ENCODE data around the gene ATXN1.

The ATXN1 gene

DNA sequence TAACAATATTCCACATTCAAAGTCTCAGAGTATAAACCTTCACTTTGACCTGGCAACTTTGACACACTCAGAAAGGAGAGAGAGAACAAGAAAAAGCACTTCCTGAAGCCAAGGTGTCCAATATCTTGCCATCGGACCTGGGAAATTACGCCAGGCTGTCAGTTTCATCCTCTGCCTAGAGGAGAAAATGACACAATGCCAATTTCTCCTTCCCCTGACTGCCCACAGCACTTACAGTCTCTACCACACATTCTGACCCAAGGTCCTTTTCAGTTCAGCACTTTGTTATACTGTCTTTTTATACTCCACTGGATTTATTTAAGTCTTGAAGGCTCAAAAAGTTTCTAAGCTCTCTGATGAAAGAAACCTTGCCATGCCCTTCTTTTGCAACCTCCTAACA lies 272.4 kb downstream of the ATXN1 start:
- no peak for DNase-seq

DNA sequence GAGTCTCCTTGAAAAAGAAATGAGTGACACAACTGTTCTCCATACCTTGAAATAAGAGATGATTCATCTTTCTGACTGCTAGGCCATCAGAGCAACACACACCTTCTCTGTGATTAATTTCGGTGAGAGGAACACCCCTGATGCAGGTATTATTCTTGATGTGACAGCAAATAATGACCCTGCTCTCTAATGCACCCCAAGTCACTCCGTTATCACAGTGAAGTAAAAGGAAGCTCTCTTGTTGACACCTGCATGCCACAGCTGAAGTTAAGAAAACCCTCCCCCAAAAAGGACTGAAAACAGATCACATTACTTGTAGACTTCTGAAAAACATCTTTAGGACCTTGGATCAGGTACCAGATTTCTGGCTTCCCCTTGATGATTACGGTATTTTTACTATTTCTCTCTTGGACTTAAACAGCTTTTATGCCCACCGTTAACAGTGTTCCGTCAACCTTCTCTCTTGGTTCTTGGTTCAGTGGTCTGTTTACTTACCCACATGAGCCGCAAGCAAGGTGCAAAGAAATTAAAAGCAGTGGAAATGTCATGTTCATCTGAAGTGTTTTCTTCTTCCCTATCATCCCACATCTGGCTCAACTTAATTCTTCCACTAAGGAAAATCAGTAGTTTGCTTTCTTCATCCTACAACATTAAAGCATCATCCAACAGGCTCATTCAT lies 273.1 kb downstream of the ATXN1 start:
- DNase-seq, result no peak

DNA sequence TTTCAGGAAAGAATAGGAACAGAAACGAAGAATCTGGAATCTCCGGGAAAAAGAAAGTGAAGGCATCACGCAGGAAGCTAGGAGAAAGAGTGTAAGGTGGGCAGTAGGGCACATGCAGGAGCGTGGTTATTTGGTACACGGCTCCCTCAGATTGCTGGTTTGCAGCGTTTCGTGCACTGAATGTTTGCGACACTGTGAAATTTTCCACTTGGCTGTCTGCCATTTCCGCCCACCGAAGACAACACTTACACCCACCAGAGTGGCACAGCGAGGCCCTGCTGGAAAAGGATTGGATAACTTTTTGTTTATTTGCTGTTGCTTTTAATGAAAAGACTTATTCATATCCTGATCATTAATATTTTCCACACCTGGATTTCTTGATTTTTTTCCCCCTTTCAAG lies 274.6 kb downstream of the ATXN1 start:
- DNase-seq, result no peak

DNA sequence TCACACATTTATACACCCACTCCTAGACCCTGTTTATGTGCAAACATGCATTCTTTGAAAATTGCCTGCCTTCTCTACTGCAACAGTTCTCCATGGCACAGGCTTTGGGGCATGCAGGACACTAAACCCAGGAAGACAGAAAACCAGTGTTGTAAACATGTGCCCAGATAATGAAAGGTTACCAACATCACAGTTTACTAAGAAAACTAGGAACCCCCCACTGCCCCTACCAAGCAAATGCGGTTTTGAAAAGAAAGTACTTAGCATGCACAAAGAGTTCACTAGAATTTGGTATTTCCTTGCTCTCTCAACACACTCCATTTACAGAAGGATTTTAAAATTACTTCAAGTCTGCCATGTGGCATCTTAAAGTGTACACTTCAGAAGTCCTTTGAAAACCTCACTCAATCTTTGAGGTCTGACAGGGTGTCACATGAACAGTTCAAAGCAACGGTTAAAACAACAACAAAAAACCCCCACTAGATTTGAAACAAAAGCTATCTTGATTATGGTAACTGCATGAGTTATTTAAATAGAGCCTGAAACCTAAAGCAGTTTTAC lies 277.9 kb downstream of the ATXN1 start:
- DNase-seq, result no peak

DNA sequence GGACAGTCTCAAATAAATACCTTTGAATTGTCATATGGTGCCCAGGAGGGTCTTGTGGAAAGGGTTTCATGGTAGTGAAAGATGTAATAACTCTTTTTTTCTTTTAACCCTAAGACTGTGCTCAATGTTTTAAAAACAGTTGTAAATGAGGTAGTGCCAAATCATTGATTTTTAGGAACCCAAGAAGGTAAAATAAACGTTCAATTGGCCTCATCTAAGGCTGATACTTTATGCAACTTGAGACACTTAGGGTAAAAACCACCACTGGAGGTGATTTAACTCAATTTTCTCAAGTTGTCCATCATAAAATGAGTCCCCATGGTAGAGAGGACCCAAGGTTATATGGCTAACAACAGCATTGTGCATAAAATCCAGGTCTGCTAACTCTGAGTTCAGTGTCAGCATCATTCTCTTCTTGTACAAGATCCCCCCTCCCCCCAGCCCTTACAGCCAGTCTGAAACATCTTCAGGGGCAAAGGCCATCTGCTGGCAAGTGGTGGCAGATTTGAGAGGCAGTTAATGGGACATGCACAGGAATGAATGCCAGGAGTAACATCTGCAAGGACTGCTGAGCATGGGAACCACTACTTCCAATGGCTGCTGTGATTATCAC lies 278.5 kb downstream of the ATXN1 start:
- no peak for DNase-seq

DNA sequence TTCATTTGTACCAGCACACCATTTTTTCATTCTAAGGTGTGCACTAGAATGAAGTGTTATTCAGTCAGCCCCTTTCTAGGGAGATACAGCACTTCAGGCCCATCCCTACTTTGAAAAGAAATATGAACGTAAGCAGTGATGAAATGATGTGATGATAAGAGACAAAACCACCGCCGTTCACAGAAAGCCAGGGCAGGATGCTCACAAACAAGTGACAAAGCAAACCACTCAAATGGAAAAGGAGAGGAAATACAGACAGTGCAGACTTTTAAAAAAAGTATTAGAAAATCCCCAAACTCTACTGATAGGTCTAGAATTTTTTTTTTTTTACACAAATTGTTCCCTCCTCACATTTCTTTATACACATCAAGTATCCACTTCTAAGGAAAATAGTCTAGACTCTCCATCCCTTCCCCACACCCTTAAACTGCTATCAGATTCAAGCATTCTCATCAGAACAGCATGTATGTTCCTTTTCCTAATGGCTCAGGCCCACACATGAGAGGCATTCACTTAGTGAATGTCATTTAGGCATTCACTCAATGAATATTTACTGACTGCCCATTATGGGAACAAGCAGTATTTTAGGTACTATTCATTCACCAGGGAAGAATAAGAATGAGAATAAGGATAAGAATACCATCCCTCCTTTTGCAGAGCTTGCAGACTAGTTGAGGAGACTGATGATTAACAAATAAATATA lies 279.4 kb downstream of the ATXN1 start:
- no peak for DNase-seq

DNA sequence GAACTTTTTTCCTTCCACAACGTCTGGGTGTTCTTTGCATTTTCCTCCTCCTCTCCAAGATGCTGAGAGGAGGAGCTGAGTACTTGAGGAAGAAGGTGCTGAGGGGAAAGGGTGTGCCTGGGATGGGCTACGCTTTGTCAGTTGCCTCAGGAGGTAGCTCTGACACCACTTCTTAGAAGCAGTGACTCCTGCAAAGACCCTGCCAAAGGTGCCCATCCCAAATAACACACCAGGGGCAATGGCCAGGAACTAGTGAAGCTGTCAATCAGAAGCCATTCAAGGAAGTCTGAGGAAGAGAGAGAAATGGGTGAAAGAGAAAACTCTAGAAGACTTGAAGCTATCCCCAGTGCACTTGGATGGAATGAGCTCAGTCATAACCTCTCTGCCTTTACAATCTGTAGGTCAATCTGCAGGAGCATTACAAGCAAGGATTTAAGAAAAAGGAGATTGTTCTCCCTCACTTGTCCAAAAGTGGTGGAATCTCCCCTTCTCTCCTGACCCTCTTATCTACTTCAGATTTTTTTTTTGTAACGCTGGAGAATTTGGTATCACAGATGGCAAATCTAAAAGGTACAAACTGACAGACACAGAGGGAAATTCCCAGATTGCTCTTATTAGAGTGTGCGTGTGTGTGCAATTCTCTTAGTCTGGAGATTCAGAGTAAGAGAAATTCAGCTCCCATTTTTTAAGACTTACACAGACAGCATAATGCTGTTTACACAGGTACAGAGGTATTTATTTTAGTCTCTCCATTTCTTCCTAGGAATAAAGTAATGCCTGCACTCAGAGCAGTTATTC lies 280.3 kb downstream of the ATXN1 start:
- DNase-seq, result no peak

DNA sequence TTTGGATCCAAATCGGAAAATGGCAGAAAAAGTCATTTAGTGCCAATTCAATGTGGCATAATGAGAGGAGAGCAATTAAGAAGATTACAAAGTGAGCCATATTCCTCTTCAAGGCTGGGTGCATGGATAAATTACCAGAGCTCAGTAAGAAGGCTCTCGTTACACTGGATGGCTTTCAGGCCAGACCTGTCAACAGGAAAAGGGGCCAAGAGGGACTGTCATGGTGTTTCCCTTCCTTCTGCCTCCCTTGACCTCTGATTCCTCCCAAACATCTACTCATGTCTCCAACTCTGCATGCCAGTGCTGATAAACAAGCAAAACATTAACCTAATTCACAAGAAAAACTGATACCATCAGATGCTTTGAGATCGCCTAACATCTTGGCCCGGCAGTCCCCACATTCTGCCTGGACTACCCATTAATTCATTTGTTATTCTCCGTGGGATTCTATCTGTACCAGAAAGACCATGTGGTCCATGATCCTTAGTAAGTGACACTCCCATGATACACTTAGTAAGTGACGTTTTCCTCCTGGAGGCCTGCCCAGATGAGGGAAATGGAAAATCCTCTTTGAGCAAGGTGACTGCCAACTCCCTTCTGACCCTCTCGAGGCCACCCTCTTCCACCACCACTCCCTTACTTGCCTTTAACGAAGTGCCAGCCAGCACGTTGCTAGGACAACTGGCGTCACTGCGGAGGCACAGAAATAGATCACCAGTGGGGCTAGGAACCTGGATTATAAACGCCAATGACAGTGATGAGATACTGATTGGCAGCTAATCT lies 283.7 kb downstream of the ATXN1 start:
- no peak for DNase-seq

DNA sequence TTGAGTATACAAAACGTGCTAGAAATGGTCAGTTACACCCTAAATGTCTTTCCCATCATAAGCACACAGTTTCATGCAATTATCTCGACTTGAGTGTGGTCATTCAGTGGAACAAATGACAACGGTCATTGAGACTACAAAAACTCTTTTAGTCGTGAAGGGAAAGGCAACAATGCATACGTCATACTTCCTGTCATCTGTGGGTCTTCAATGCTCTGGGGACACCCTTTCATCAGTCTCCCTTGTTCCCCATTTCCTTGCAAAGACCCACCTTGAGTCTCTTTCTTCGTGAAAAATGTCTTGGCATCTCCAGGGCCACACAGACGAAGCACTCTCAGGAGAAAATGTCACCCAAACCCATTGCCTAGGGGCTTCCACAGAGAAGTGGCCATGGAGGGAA lies 284.4 kb downstream of the ATXN1 start:
- no peak for DNase-seq

DNA sequence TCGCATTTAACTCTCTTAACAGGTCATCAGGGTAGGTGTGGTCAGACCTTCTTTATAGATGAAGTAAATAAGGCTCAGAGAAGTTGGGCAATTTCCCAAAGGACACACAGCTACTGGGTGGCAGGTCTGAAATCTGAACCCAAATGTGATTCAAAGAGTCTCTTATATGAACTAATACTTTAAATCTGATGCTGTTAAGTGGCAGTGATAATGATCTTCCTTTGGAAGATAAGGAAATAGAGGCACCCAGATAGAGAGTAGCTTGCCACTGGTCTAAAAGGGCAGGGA lies 285.8 kb downstream of the ATXN1 start:
- DNase-seq, result no peak

DNA sequence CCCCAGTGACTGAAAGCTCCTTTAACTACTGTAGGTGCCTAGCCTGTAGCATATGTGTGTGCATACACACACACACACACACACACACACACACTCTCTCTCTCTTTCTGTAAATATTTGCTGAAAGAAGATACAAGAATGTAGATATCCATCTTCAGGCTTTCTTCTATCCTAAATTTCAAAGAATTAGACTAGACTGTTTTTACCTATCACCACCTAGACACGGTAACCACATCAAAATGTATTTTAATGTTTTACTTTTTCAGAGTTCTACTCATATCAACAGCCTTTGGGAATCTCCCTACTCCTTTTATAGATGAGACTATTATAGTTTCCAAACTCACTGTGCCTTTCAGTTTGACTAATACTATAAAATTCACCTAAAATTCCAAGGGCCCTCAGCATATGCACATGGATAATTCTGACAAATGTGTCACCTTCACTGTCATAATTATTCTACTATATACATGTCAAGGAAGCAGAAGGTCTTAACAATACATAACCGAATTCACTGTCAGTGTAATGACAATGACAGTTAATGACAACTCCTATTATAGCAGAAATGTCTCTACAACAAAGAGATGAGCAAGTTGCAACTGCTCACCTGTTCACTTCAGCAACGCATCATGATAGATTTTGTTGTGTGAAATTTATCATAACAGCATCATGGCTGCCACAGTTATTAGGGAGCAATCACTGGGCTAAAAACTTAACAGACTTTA lies 286.3 kb downstream of the ATXN1 start:
- DNase-seq, result no peak

DNA sequence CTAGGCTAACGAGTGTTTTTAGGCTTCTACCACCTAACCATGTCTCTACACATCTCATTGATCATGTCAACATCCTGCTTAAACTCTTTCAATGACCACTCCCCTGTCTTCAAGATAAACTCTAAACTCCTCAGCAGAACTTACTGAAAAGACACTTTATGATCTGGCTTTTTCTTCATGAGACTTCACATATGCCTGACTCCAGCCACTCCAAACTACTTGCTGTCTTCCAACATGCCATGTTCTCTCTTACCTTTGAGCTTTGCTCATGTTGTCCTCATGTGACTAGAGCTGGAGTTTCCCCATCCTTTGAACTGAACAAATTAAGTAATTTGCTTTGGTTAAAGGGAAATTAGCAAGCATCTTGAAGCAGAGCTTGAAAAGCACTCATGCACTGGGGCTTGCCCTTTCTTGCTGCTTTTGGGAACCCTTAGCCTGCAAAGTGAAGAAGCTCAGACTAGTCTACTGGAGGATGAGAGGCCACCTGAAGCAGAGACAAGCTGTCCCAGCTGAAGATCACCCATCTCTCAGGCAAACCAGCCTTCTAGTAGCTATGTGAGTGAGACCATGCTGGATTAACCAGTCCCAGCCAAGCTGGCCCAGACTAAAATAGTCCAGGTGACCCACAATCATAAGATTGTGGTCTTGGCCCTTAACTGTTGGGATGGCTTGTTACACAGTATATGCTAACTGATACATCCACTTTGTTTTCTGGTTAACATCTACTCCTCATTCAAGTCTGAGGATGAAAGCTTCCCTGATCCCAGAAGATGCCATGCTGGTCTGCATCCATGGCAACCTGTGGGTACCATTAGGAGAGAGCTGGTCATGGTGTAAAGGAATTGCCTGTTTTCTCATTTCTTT lies 287.1 kb downstream of the ATXN1 start:
- DNase-seq, result no peak

DNA sequence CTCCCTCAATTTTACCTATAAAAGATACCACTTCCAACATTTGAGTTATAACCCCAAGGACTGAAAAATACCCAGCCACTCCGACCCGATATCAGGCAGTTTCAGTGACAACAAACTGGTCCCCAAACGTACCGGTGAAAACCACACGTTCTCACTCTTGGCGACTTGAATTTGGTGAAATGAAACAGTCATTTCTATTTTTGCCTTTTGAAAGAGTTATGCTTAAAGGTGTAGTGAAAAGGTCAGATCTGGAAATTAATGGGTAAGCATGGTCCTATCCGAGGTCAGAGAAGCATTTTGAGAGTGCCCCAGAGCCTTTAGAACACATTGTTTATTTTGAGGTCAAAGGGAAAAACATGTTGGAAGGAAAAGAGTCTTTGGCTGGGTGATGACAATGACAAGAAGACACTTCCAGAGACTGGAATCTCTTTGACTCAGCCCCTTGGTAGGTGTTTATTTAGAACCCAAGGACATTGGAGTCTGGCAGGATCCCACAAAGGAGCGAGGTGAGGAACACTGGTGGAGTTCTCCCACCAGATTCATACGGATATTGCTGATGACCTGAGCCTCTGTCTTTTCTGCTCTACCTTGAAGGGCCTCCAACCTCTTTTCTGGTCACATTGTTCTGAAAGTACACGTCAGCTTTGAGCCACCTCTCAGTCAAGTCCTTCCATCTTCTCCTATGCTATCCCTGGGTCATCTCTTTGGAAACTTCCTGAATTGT lies 287.9 kb downstream of the ATXN1 start:
- DNase-seq, result no peak

DNA sequence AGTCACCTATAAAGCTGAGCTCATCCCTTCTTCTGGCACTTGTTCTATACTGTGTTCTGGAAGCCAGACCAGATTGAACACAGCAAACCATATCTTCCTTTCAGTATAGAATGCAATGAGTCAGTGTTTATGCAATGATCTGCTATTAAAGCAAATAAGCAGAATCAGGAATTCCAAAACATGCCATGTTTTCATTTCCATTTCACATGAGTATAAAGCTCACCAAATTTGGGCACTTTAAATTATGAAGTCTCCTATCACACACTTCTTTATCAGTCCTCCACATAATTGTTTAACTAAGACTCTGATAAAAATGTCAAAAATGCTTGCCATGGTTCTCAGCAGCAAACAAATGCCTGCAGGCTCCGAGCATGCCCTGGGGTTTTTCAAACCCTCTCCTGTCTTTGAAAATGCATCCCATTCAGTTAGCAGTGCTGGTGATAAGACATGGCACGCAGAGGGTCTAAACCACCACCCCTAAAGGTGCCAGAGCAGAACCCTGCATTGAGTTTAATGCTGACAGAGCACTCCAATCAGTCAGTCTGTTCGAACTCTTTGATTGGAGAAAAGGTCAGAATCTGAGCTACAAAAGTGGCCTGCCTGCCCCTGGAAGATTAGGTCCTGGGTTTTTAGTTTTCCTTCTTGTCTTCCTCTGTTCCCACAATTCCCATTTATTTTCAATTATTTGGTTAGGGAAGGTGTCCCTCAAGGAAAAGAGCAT lies 288.8 kb downstream of the ATXN1 start:
- DNase-seq, result no peak

DNA sequence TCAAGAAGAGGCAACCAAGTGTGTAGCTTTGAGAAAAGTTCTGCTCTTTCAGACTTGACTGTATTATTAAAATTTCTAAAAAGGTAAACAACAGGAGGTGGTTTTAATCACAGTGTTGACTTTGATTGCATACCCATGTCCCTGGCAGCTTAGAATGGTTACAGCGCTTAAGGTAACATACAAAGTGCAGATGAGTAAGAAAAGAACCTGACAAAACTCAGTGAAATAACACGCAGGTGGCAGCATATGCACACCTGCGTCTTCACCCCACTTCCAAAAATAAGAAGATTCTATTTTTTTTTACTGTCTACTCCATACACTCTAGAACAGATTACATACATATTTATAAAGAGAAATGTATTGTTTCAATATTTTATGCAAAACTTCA lies 289.4 kb downstream of the ATXN1 start:
- no peak for DNase-seq

DNA sequence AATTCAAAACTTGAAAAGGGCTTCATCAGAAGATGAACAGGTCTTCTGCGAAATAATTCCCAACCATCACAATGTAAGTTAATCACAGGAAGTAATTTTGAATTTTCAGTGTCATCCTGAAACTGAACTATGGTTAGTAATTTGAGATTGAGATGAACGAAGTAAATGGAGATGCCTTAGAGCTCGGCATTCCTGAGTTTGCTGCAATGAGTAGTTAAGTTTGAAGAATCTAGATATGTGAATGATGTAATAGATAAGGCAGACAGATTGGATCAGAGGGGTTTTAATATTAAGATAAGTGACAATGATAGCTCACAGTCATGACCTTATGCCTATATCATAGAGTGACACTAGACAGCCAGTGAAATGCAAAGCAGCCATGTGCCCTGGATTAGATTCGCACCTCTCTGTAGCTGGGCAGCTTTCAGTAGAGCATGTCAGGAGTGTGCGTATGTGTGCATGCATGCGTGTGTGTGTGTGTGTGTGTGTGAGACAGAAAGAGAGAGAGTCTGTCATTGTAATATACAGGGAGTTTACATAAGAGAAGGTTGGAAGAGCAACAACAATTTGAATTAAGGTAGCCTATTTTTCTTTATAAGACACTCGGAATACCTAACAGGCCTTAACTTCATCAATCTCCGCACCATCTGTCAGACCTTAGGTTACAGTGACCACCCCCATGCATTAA lies 289.9 kb downstream of the ATXN1 start:
- DNase-seq, result no peak

DNA sequence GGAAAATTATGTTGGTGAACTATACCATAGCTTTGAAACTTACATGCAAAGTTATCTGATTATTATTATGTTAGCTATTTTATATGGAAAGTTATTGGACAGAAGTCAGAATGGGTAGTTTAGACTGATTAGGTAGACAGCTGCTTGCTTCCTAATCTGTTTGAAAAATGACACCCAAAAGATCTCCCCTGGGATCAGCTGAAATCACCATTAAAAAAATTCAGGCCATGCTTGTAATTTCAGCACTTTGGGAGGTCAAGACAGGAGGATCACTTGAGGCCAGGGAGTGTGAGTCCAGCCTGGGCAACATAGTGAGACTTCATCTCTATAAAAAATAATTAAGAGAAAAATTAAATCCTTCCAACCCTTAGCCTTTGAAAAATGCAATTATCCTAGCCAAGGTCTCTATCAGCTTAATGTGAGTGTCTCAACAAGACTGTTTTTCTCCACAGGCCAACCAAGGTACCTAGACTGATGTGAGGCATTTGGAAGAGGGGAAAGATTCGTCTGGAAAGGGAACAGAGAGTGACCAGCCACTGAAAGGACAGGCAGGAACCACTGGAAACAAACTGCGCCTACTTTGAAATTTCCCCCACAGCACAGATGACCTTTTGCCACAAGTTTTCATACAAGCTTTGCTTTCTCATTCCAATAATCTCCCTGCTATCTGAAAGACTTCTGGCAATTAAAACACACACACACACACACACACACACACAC lies 290.6 kb downstream of the ATXN1 start:
- no peak for DNase-seq

DNA sequence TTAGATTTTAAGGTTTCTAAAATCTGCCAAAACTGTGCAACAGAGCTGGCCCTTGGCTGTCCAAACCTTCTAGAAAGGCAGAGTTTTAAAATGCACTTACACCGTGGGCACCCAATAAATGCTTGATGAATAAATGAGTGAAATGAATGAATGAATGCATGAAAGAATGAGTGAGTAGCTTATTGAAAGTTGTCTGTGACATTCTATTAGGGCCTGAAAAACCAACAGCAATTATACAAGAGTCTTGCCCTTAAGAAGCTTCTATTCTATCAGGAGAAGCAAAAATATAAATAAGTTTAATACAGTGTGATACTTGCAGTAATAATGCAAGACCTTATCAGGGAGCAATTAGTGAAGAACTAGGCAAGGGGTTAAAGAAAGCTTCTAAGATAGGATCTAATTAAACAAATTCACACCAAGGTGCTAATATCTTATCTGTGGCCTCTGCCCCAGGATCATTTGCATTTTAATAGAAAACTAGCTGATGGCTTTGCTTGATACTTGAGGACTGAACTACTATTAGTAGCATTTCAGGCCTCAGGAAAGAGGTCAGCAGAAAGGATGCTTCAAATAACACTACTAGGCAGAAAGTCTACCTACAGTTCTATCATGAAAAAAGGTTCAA lies 292.2 kb downstream of the ATXN1 start:
- no peak for DNase-seq

Data from NCI-H1694 treated with DMSO at 0.1 percent for 48 hours (cell line).